Stimulated activated CD4-positive, alpha-beta T cell treated with anti-CD3 and anti-CD28 coated beads, Interleukin-2, amount 100 ng/mL, for 4 hours (primary cell): ENCODE measurements around the gene ACTN4.
A peak's percentile ranks its signal among the peaks of the same experiment; 100 is the strongest.

Experiments used
- DNase-seq: peaks from one replicate; pipeline ENCODE4 v3.0.0-alpha.2; 2020; ENCODE audit warnings: low read depth

The ACTN4 gene

GRCh38 chr19:38725469-38726283 is 78.2 kb downstream of the ACTN4 start:
- DNase-seq = no peak

GRCh38 chr19:38726284-38726673 is 78.8 kb downstream of the ACTN4 start:
- no peak for DNase-seq

- DNase-seq = no peak
Measured at GRCh38 chr19:38726761-38727301, 79.4 kb downstream of the ACTN4 start.

GRCh38 chr19:38727306-38727867 is 79.9 kb downstream of the ACTN4 start:
- no peak for DNase-seq

- no peak for DNase-seq
Measured at GRCh38 chr19:38727868-38728660, 80.6 kb downstream of the ACTN4 start.

- DNase-seq = no peak
Measured at GRCh38 chr19:38728752-38729541, 81.5 kb downstream of the ACTN4 start.

- peak; percentile 63 for DNase-seq
Measured at GRCh38 chr19:38729653-38730469, 82.4 kb downstream of the ACTN4 start.

- DNase-seq = no peak
Measured at GRCh38 chr19:38730470-38730730, 83.0 kb downstream of the ACTN4 start.

- DNase-seq = no peak
Measured at GRCh38 chr19:38730731-38731589, 83.5 kb downstream of the ACTN4 start.

- no peak for DNase-seq
Measured at GRCh38 chr19:38731654-38732301, 84.3 kb downstream of the ACTN4 start.

- no peak for DNase-seq
Measured at GRCh38 chr19:38733241-38733492, 85.7 kb downstream of the ACTN4 start.

GRCh38 chr19:38733493-38734175 is 86.2 kb downstream of the ACTN4 start:
- DNase-seq = no peak

GRCh38 chr19:38734176-38734425 is 86.7 kb downstream of the ACTN4 start:
- no peak for DNase-seq

GRCh38 chr19:38734426-38735256 is 87.2 kb downstream of the ACTN4 start:
- DNase-seq = no peak

GRCh38 chr19:38735257-38735686 is 87.8 kb downstream of the ACTN4 start:
- no peak for DNase-seq

- DNase-seq = peak; percentile 54
Measured at GRCh38 chr19:38736036-38736412, 88.6 kb downstream of the ACTN4 start.

- peak; percentile 64 for DNase-seq
Measured at GRCh38 chr19:38736413-38737280, 89.2 kb downstream of the ACTN4 start.
